GM18867 (cell line): ENCODE results near the gene DTX3.
"Not testable (repeated sequence)": the region's sequence is repeated elsewhere in the genome, so short reads cannot be mapped to it uniquely, and the experiment has no call there.

Source experiments
- ATAC-seq: cut with Tn5 transposase; IDR thresholded peaks from one replicate; pipeline ENCODE4 v1.9.1; 2021; ENCODE audit warnings: mild to moderate bottlenecking, moderate library complexity; ENCODE audit not compliant: unreplicated experiment

Gene DTX3

DNA sequence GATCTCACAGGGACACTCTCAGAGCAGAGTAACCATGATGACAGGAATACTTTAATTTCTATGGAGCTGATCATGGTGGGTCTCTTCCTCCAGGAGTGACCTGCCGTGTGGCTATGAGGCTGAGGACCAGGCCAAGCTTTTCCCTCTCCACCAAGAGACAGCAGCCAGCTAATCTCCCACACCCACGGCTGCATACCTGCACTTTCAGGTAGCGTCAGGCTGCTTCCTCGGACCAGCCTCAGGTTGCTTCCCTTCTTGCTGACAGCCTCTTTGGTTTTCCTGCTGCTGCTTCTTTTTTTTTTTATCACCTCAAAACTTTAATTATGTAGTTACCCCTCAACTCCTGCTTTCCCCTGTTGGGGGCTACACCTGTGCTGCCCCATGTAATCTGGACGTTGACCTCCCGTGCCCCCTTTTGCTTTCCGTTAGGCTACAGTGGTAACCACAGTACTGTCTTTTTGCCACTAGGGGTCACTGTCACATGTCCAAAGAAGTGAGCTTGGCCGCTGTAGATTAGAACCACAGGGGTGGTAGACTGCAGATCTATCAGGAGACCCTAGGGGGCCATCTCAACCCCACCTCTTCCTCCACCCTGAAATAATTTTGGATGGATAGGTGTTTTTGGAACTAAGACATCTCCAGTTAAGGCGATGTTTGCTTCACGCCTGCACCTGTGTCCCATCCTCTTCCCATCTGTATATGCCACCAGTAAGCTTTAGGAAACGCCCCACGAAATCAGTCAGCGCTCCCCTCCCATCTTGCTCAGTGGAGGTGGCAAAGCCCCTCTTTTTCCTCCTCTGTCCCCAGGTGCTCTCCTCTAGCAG is 21.4 kb upstream of the DTX3 start:
- peak; percentile 96 for ATAC-seq

DNA sequence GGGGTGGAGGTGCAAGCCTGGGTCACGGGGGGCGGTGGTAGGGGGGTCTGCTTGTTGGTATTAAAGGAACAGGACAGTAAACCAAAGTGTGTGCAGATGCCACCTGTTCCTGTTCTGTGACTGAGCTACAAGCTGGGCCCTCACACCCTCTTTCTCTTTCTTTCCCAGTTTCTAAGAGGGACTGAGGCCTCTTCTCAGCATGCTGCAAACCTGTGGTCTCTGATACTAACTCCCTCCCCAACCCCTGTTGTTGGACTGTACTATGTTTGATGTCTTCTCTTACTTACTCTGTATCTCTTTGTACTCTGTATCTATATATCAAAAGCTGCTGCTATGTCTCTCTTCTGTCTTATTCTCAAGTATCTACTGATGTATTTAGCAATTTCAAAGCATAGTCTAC is 20.6 kb upstream of the DTX3 start:
- no peak for ATAC-seq

DNA sequence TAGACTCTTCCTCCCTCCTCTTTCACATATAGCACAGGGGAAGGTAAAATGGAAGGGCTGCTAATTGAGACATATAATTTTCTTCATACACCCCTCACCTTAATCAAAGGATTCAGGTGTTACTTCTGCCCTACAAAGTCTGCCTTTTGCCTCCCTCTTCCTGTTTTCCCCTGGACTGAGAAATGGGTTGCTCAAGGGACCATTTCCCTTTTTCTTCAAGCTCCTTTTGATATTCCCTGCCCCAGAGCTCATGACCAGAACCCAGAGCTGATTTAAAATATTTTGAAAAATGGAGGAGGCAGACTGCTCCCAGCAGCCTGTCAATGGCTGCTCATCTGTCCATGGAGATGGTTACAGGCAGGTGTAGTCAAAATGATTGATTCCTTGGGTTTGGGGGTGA is 19.9 kb upstream of the DTX3 start:
- no peak for ATAC-seq

- ATAC-seq, result no peak
Measured at GRCh38 chr12:57585156-57585555, 19.5 kb upstream of the DTX3 start.

- no peak for ATAC-seq
Measured at GRCh38 chr12:57586128-57586527, 18.5 kb upstream of the DTX3 start.

GRCh38 chr12:57586832-57587429 is 17.7 kb upstream of the DTX3 start:
- no peak for ATAC-seq

GRCh38 chr12:57588951-57589610 is 15.5 kb upstream of the DTX3 start:
- ATAC-seq, result not testable (repeated sequence)

- ATAC-seq, result no peak
Measured at GRCh38 chr12:57590479-57590863, 14.2 kb upstream of the DTX3 start.

- peak; percentile 94 for ATAC-seq
Measured at GRCh38 chr12:57590864-57591781, 13.5 kb upstream of the DTX3 start, which contains the start of gene PIP4K2C. TSS of gene PIP4K2C (plus strand) at chr12:57591192. CDS start at chr12:57591290, 98 bp downstream.

GRCh38 chr12:57591782-57592325 is 12.8 kb upstream of the DTX3 start:
- peak; percentile 4 for ATAC-seq

DNA sequence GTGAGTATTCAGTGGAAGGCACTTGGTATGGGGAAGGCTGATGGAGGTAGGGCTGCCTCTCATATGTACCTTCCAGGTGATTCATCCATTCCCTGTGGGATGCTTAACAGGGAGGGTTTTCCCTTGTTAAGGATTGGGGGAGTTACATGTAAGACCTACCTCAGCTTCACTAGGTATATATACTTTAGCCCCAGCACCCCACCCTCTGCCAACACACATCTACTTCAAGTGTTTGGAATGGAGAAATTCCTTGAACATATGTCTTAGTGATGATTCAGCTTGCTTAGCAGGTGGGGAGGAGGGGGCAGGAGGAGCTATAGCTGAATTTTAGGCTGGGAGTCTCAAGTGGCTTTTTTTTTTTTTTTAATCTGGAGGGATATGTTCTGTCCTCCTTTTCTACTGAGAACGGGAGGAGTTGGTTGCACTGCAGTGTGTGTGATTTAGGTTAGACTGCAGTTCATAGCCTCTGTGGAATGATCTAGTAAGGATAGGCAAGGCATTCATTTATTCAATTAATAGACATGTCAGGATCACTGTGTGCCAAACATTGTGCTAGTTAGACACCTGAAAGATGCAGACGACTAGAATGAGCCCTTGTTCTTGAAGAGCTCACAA is 12.0 kb upstream of the DTX3 start:
- ATAC-seq, result no peak

- no peak for ATAC-seq
Measured at GRCh38 chr12:57593187-57593586, 11.4 kb upstream of the DTX3 start.

GRCh38 chr12:57600395-57600794 is 4.2 kb upstream of the DTX3 start:
- no peak for ATAC-seq

DNA sequence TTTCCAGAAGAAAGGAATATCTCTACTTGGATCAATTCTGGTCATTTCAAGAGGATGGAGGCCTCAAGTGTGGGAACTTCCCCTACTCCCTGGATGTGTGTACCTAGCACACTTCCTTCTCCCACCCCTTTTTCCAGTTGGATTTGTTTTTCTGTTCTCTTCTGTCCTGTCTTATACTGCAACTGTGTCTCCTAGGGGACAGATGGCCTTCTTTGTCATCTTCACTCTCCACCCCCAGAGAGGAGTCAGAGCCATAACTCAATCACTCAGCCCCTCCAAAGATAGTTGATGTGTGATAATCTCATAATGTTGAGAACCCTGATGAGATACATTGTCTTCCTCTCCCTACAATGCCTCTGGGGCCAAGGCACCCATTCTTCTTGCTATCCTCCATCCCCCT is 2.1 kb upstream of the DTX3 start:
- no peak for ATAC-seq

- ATAC-seq, result no peak
Measured at GRCh38 chr12:57603324-57603723, 1.3 kb upstream of the DTX3 start.

GRCh38 chr12:57603815-57604453 is 690 bp upstream of the DTX3 start:
- ATAC-seq, result no peak

GRCh38 chr12:57604992-57605810 is 577 bp downstream of the DTX3 start:
- no peak for ATAC-seq

DNA sequence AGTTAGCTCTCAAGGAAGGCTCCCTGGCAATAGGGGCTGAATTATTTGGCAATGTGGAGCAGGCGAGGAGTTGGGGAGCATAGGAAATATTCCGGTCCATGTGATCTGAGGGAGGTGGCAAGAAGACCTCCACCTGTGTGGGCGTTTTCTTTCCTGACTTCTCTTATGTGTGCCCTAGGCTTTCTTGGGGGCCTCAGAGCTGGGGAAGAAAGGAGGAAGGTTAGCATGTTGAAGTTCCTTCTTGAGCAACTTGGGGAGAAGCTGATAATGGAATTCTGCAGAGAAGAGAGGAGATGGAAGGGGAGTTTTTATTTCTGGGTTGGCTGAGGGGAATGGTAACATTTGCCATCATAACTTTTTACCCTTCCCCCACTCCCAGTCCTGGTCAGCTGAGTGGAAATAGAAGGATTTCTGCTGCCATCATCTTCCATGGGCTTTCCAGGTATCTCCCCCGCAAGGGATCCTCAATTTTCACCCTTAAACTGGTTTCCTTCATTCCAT is 1.2 kb downstream of the DTX3 start:
- ATAC-seq, result no peak

DNA sequence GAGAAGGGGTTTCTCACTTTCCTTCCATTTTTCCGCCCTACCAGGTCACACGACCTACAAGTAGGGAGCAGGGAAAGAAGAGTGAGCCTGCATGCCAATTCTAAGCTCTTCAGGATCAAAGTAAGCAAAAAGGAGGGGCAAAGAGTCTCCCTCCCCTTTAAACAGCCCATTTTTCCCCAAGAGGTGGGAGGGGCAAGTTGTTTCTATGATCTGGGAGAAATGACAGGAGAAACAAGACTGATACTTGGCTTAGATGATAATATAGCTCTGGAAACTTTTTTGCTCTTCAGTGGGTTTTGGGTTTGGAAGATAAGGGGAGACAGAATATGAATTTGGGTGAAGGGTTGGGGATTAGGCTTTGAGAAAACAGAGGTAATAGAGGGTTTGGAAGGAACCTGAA is 1.8 kb downstream of the DTX3 start:
- ATAC-seq, result no peak
